GM18520 (cell line): ENCODE data around the gene CDH4.

ENCODE experiments used
- ATAC-seq: cut with Tn5 transposase; IDR thresholded peaks from one replicate; pipeline ENCODE4 v1.9.1; 2021; ENCODE audit not compliant: unreplicated experiment

CDH4 gene

DNA sequence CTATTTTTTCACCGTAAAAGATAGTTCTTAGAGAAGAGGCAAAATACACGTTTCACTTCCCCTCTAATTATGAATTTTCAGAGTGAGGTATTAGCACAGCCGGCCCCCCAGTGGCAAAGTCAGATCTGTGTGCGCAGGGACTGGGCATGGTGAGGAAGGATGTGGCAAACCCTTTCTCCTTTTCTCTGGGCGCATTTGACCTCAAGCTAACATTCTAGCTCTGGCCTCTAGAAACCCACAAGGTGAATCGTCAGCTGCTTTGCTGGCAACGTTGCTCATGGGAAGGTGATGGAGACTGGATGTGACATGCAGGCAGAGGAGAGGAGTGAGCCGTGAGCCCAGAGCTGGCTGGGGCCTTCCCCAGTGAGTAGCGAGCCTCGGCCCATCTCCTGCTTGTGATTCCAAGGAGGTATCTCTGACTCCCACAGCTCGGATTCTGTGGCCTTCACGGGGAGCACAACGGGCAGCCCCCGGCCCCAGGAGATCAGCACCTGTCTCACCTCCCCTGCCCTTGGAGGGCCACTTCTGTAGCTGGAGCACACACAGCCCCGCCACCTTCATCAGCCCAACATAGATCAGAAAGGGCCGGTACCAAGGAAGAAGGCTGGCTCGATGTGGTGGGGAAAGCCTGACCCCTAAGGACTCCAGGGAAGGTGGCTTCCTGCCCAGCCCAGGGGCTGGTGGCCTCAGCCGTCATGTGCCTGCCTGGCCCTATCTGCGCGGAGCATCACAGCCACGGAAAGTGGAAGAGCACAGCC, 660.8 kb downstream of the CDH4 start:
- ATAC-seq: no peak

DNA sequence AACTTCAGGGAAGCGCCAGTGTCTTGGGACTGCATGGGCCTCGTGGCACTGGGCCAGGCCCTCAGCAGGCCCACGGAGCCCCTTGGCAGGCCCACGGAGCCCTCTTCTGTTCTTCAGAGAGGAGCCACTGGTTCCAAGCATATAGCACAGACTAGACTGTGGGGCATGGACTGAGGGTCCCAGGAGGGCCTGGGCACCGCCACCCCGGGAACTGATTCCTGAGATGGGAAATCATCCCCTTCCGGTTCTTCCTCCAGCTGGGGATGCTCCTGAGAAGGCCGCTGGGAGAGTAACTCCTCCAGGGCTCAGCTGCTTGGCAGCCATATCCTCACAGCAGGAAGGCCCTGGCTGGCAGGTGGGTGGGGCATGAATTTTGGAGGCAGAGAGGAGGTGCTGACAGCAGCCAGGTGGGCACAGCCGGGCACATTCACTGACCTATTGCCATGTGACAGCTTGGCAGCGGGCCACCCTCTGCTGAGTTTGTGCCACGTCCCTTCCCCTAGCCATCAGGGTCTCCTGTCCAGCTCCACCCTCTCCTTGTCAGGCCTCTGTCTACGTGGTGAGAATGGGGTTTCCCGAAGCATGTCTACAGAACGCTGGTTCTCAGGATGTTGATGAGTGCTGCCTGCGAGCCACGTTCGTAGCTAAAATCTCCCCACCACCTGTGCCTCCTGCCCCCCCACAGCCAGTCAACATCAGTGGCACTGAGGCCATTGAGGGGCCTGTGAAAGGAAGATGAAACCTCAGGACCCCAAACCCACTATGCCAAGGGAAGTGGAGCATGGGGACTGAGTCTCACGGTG, 661.6 kb downstream of the CDH4 start:
- ATAC-seq: no peak

DNA sequence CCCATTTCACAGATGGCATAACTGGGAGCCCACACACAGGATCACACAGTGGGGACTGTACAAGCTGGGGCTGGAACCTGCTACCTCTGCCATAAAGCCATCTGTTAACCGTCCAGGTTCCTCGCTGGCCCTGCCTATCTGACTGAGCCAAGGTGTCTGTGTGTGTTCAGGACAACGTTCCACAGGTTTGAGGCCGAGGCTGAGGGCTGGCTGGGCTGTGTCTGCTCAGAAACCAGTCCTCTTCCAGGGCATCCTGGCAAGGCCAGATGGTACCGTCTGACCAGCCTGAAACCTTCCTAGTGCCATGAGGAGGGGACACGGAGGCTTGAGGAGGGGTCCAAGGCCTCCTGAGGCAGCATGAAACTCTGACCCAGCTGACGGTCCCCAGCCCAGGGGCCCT, 663.0 kb downstream of the CDH4 start:
- ATAC-seq: no peak

DNA sequence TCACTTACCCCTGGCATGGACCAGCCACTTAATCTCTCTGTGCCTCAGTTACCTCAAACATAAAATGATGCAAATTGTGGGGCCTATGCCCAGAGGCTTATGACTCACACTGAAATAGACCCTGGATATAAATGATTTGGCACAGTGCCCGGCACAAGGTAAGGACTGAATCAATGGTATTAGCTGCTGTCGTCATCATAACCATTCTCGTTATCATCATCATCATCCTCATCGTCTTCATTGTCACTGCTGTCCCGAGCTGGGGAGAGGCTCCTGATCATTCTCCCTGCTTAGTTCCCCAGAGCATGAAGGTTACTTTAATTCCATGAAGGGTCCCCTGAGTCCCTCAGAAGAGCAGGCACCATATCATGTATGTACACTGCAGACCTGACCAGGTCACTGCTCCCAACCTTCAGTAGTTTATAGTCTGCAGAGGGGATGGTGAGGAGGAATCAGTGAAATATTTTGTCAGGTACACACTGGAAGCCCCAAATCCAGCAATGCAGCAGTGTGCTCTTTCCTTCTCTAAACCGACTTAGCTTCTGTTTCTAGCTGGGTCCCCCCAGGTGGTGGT, 664.3 kb downstream of the CDH4 start:
- no peak for ATAC-seq

DNA sequence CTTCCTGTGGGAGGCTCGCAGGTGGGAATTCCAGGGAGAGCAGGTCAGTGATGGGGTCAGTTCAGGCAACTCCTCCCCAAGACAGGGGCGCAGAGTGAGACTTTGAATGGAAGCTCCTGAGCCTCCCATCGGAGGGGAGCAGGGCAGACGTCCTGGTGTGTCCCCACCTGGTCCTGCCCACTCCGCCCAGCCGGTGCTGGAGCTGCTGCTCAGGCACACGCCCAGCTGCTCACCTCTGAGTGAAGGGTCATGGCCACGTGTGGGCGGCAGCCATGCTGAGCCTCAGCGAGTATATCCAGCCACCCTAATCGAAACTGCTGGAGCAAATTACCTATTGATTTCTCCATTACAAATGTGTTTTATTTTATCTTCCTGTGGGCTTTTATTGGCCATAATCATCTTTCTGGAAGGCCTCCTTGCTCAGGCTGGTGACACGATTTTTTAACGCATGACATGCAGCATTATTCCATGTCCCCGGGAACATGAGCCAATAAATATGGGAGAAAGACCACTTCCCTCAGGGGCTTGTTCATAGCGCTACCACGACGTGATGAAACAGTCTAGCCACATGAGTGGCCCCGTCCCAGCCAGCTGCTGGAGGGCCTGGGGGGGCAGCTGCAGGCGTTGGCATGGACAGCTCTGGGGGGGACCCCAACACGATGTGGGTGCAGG, 665.5 kb downstream of the CDH4 start:
- no peak for ATAC-seq

DNA sequence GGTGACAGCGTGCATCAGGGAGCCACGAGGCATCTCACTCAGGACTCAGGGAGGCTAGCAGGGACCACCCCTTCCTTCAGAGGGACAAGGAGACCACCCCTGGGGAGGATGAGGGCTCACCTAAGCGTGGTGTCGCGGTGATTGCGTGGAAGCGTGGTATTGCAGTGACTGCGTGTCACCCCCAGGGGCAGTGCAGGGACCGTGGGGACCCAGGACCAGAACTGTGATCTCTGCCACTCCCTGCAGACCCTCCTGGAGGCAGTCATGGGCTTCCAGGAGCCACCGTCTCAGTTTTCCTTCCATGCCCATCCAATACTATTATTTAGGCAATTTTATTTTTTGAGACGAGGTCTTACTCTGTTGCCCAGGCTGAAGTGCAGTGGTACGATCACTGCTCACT, 666.5 kb downstream of the CDH4 start:
- ATAC-seq: no peak

DNA sequence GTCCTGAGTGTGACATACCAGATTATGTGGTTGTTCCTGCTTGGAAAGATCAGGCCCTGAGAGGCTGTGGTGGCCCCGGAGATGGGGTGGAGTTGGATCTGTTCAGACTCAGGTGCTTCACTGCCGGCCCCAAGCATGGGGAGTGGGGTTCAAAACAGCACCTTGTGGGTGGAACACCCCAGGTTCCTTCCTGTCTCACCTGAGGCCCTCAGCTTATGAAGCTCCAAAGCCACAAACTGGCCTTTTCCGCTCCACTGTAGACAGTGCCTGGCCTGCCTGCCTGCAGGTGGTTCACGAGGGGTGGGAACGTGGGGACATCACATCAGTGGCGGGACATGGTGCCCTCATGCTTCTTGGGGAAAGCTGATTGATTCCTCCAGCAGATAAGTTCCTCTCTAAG, 667.2 kb downstream of the CDH4 start:
- no peak for ATAC-seq

DNA sequence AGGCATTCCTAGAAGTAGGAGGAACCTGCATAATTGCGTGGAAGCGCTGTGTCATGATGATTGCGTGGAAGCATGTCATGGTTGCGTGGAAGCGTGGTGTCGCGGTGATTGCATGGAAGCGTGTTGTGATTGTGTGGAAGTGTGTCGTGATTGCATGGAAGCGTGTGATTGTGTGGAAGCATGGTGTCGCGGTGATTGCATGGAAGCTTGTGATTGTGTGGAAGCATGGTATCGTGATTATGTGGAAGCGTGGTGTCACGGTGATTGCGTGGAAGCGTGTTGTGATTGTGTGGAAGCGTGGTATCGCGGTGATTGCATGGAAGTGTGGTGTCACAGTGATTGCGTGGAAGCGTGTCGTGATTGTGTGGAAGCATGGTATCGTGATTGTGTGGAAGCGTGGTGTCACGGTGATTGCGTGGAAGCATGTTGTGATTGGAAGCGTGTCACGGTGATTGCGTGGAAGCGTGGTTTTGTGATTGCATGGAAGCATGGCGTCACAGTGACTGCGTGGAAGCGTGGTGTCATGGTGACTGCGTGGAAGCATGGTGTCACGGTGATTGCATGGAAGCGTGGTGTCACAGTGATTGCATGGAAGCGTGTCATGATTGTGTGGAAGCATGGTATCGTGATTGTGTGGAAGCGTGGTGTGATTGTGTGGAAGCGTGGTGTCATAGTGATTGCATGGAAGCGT, 667.8 kb downstream of the CDH4 start:
- ATAC-seq: no peak

DNA sequence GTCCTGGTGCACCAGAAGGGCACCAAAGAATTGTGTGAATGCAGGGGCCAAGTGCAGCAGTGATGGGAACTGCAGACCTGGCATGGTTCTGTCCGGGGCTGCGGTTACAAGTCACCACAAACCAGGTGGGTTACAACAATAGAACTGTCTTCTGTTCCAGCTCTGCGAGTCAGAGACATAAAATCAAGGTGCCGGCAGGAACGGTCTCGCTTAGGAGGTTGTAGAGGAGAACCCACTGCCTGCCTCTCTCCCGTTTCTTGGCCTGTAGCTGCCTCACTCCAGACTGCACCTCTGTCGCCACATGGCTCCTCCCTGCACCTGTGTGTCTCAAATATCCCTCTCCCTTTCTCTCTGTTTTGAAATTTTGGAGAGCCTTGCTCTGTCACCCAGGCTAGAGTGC, 670.4 kb downstream of the CDH4 start:
- ATAC-seq: no peak

DNA sequence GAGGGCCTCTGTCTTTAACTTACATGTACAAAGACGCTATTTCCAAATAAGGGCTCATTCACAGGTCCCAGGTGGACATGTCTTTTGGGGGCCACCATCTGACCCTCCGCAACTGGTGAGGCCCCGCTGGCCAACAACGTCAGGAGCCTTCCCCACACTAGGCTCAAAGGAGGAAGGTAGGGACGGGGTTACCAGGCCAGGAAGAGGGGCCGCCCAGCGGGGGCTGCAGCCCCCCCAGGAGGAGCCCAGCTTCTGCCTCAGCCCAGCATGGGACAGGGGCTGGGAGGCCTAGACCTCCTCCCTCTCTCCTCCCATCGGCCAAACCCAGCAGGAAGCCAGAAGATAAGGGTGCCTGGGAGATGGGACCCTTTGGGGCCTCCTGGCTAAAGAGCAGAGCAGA, 670.9 kb downstream of the CDH4 start:
- no peak for ATAC-seq

DNA sequence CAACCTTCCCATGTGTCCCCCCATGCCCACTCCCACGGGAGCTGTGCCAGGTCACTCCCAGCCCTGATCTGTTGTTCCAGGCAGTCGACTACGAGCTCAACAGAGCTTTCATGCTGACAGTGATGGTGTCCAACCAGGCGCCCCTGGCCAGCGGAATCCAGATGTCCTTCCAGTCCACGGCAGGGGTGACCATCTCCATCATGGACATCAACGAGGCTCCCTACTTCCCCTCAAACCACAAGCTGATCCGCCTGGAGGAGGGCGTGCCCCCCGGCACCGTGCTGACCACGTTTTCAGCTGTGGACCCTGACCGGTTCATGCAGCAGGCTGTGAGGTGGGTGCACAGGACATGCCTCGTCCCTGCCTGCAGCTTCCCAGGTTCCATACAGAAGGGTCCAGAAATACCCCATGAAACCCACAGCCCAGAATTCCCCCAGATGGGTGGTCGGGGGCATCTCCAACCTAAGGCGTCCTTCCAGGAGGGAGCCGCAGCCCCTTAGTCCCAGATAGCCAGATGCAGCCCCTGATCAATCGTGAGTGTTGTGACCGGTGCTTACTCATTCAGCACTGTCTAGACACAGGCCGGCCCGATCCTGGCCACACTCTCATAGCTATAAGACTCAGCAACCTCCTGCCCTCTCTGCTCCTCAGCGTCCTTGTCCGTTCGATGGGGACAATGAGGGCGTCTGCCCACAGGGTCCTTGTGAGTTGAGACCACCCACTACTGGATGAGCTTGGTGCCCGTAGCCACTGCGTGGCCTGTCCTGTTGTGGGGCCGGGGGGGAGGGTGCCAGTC, 671.5 kb downstream of the CDH4 start:
- no peak for ATAC-seq

DNA sequence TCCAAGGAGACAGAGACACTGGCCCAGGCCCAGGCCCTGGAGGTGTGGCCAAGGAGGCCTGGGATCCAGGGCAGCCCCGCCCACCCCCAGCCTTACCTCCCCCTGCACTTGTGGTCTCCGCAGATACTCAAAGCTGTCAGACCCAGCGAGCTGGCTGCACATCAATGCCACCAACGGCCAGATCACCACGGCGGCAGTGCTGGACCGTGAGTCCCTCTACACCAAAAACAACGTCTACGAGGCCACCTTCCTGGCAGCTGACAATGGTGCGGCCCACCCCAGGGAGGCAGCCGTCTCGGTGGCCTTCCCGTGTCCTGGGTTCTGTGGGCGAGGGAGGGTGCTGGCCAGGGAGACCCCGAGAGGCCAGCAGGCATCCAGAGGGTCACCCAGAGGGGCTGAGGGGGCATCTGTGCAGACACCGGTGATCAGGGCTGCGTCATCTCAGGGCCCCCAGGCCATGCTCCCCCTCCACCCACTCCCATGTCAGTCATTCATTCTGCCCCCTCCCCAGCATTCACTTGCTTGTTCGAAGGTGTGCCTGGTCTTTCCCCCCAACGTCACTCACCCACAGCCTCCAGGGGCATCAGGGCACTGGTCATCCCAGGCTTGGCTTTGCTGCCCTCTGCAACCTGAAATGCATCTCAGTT, 672.3 kb downstream of the CDH4 start:
- ATAC-seq: no peak

DNA sequence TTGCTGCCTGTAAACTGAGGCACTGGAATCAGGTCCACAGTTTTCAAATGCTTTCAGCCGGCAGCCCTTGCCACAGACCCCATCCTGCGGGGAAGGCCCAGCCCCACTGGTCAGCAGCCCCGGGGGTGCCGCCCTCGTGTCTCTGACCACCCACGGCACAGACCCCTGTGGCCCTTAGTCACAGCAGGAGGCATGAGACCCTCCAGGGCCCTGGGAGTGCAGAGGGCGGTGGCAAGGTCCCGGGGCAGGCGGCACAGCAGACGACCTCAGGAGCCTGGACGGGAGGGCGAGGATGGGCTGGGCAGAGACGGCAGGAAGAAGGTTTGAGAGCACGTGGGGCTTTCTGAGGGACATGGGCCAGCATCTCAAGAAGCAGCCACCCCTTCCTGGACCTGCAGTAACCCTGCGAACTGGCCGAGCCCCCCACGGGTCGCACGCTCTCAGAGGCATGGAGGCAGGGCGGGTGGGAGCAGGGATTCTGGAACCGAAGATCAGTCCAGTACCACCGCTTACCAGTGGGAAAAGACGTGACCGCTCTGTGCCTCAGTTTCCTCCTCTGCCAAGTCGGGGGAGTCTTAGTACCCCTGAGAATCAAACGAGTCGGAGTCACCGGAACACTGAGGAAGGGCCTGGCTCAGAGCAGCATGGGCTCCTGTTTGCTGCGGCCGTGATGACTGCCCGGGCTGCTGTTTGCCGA, 672.9 kb downstream of the CDH4 start:
- no peak for ATAC-seq

DNA sequence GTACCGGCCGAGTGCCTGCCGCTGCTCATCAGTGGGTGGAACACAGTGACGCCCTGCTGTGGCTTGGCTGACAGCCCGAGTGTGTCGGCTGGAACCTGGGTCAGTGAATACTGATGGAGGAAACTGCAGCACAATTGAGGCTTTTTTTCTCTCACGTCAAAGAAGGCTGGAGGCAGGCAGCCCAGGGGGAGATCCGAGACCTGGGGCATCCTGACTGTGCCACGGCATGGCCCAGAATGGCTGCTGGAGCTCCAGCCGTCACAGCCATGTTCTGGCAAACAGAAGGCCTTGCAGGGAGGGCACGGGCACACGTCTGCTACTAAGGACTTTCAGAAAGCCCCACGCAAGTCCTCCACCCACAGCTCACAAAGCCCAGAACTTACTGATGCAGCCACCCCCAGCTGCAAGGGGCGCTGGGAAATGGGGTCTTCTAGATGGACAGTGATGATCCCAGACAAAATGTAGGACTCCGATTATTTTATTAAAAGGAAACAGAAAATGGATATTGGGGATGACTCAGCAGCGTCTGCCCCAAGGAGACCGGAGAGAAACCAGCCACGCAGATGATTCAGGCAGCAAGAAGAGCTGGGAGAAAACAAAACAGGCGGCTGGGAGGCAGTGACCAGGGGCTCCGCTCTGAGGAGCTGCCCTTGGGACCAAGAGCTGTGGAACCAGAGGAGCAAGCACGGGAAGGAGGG, 673.6 kb downstream of the CDH4 start:
- ATAC-seq: no peak

DNA sequence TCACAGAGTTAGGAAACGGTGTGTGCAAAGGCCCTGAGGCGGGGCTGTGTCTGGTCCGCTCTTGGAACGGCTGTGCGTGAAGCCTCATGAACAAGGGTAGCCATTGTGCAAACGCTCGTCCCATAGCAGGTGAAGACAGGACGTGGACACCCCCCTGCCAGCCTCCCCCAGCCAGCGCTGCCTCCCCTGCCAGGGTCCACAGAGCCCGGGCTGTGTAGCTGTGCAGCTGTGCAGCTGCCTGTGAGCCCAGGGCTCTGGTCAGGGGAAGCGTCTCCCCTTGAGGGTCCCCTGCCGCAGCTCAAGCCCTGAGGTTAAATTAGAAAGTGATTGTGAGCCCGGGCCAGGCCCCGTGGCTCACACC, 674.2 kb downstream of the CDH4 start:
- no peak for ATAC-seq

DNA sequence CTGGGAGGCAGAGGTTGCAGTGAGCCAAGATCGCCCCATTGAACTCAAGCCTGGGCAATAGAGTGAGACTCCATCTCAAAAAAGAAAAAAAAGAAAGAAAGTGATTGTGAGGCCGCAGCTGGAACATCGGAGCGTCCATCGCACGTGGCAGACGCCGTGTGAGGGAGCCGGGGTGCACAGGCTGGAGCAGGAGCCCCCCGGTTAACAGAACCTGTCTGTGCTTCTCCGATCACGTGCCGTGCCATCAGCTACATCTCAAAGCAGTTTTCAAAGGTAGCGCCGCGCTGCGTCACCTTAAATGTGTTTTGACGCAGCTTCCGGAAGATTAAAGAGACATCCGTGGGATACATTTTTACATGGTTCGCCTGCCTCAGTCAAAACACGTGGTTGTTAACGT, 674.7 kb downstream of the CDH4 start:
- no peak for ATAC-seq

DNA sequence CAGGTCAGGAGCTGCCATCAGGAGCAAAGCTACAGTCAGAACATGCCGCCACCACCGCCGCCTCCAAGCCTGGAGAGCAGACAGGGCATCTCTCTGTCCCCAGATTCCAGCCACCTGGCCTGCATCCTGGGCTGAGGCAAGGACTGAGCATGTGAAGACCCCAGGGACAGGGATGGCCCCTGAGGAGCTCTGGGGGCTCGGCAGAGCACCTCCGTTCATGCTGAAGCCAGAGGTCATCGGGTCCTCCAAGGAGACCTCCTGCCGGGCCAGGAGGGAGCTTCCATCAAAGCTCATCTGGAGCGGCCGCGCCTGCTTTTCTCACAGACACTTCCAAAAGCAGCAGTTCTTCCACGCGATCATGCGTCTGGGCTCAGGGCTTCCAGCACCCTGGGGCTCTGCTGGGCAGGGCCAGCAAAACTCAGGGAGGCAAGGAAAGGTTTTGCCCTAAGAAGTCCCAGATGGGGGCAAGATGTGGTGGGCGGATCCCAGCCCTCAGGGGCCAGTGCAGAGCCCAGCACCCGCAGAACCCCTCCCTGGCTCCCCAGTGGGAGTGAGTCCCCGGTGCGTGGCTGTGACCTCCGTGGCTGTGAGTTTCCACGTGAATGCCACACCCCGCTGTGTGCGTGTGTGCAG, 675.2 kb downstream of the CDH4 start:
- no peak for ATAC-seq

DNA sequence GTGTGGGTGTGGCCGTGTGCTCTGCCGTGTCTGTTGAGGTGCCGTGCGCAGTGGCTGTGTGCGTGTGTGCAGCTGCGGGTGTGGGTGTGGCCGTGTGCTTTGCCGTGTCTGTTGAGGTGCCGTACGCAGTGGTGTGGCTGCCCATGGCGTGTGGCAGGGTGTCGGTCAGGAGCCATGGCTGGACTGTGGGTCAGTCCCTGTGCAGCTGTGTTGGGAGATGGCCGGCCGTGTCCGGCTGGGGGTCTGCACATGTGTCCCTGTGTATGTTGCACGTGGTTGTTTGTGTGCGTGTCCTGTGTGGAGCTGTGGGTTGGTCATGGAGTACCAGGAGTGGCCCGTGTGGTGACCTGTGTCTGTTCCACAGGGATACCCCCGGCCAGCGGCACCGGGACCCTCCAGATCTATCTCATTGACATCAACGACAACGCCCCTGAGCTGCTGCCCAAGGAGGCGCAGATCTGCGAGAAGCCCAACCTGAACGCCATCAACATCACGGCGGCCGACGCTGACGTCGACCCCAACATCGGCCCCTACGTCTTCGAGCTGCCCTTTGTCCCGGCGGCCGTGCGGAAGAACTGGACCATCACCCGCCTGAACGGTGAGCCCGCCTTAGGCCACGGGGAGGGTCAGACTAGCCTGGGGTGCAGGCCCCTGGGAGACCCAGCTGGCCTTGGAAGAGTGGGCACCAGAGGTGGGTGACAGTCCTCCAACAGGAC, 675.9 kb downstream of the CDH4 start:
- ATAC-seq: no peak
